ENCODE data around the gene BNC2.
"Not testable (repeated sequence)": the region's sequence is repeated elsewhere in the genome, so short reads cannot be mapped to it uniquely, and the experiment has no call there.

BNC2 gene

GRCh38 chr9:16484180-16484579 lies 386.3 kb downstream of the BNC2 start:
- DNase-seq, result no peak

- DNase-seq, result no peak
These were observed 387.7 kb downstream of the BNC2 start for GRCh38 chr9:16482764-16483163.

GRCh38 chr9:16480584-16480983 lies 389.9 kb downstream of the BNC2 start:
- not testable (repeated sequence) for DNase-seq

- no peak for DNase-seq
These were observed 394.5 kb downstream of the BNC2 start for GRCh38 chr9:16475996-16476395.

GRCh38 chr9:16475257-16475656 lies 395.2 kb downstream of the BNC2 start:
- no peak for DNase-seq

- no peak for DNase-seq
These were observed 401.3 kb downstream of the BNC2 start for GRCh38 chr9:16469184-16469583.

DNA sequence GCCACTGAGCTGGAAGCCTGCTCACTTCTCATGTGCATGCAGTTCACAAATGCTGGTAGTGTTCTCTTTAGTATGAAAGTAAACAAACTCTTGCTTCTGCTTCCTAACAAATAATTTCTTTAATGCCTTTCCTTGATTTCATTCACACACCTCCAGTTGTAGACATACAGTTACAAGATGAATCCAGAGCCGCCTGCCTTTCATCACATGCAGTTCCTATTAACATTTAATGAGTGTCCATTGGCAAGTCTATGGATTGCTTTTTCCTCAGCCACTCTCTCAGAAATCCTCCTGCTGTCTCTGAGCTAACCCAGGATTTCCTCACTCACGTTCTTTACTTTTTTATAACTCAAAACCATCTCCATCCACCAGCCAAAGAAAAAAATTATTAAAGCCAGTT lies 408.6 kb downstream of the BNC2 start:
- no peak for DNase-seq

GRCh38 chr9:16461137-16461840 lies 409.2 kb downstream of the BNC2 start:
- peak; percentile 63 to 81 for DNase-seq

- DNase-seq, result no peak
These were observed 409.8 kb downstream of the BNC2 start for GRCh38 chr9:16460696-16461095.

- DNase-seq, result peak; percentile 59 to 60
These were observed 410.9 kb downstream of the BNC2 start for GRCh38 chr9:16459421-16460148.

GRCh38 chr9:16458696-16459420 lies 411.6 kb downstream of the BNC2 start:
- peak; percentile 56 to 60 for DNase-seq

GRCh38 chr9:16455842-16456241 lies 414.6 kb downstream of the BNC2 start:
- DNase-seq, result no peak

GRCh38 chr9:16453390-16453789 lies 417.1 kb downstream of the BNC2 start:
- DNase-seq, result no peak

GRCh38 chr9:16450578-16450977 lies 419.9 kb downstream of the BNC2 start:
- DNase-seq, result peak in 1 of 2 experiments; percentile 53

DNA sequence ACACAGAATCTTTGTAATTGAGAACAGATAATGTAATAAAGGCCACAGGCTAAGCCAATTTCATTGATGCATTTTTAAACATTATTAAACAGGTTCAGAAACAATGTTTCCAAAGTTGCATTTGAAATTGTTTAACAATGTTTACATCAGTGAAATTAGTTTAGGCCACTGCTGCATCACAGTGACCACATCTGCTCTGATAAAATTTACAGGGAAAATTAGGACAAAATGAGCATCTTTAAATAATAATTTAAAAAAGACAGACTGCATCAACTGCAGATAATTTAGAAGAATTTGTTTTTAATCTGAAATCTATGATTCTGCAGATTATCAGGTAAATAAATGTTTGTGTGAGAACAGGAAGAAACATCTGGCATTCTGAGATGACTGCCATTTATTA lies 420.4 kb downstream of the BNC2 start:
- no peak for DNase-seq

- DNase-seq, result no peak
These were observed 421.3 kb downstream of the BNC2 start for GRCh38 chr9:16449076-16449730.

GRCh38 chr9:16447946-16448345 lies 422.5 kb downstream of the BNC2 start:
- no peak for DNase-seq

GRCh38 chr9:16446636-16447035 lies 423.8 kb downstream of the BNC2 start:
- DNase-seq, result no peak

DNA sequence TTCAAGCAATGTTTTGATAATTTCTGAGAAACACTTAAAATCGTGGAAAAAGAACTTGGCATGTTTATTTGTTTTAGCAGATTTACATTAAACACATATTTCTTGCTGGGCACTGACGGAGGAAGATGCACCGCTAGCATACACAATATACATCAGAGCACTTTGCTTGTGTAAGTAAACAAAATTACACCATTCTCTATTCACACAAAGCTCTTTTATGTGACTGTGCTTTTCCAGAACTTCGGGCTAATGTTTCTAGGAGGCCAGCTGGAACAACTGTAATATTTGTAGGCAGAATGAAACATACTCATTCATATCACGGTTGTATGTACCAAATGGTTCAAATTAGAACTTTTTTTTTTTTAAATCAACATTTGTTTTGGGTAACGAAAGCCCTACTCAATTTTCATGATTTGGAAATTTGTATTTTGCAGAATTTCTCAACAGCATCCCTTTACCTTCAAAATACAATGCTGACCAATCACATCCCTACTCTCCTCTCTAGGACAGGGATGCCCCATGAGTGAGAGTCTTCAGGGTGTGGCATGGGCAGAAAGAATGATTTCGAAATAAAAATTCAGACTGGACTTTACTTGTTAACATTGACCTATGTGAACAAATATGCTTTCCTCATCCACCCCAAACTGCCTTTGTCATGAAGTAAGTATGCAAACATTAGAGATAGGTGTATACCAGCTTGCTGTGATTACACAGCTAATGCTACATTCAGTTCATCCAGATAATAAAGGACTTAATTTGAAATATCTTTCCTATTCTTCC lies 425.1 kb downstream of the BNC2 start:
- DNase-seq, result peak in 1 of 2 experiments; percentile 36

DNA sequence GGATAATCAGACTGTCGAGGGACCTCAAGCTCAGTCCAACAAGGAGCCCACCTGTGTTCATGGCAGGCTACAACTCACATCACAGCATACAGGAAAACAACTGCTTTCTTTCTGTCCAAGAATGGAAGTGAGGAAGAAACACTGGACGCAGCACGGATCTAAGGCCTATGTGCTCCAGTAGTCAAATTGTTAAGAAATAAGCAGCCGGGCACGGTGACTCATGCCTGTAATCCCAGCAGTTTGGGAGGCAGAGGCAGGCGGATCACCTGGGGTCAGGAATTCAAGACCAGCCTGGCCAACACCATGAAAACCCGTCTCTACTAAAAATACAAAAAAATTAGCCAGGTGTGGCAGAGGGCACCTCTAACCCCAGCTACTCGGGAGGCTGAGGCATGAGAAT lies 427.8 kb downstream of the BNC2 start:
- DNase-seq, result no peak

DNA sequence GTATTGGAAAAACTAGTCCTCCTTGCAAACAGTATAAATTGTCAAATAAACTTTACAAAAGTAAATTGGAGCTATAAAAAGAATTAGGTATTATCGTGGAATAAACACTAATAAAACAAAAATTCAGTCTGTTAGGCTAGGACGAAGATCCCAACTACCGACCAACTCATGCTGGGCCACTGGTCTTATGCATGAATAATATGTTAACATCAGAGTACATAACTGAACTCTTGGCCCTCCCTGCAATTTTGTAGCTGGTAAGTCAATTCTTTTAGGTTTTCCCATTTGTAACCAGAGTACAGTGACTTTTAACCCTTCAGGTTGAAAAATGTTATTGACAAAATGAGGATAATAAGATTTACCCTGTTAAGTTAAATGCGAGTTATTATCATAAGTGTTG lies 428.7 kb downstream of the BNC2 start:
- DNase-seq, result no peak

GRCh38 chr9:16438831-16439230 lies 431.6 kb downstream of the BNC2 start:
- DNase-seq, result not testable (repeated sequence)

Measured in NCI-H526 (cell line).